ENCODE data around the gene TRPC5OS. TPM values are rescaled to one million over a fixed set of nuclear protein-coding genes. Genes with fewer than 3 reads are reported as not detected.

Gene TRPC5OS
- total RNA-seq, 1 donor from 2014 or later = not detected

GRCh38 chrX:111892375-111892774 is 16.4 kb downstream of the TRPC5OS start:
- DNase-seq (ENCODE audit: low read depth in 2 of 2) = no peak

DNA sequence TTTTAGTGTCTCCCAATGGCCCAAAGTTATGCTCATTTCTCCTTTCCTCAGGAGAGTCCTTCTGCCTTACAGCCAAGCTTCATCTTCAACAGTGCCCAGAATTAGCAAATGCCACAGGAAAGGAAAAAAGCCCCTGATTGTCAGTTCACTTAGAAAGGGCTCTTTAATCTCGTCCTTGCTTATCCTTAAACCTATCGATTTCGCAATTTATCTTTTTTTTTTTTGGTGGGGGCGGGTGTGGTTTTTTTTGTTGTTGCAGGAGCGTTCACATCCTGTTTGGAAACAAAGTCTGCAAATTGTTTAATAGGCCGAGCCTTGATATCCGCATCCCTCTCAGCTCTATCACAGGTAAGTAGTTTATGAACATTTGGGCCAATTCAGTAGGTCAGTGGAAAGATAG is 20.2 kb downstream of the TRPC5OS start:
- no peak for DNase-seq (ENCODE audit: low read depth in 2 of 2)

DNA sequence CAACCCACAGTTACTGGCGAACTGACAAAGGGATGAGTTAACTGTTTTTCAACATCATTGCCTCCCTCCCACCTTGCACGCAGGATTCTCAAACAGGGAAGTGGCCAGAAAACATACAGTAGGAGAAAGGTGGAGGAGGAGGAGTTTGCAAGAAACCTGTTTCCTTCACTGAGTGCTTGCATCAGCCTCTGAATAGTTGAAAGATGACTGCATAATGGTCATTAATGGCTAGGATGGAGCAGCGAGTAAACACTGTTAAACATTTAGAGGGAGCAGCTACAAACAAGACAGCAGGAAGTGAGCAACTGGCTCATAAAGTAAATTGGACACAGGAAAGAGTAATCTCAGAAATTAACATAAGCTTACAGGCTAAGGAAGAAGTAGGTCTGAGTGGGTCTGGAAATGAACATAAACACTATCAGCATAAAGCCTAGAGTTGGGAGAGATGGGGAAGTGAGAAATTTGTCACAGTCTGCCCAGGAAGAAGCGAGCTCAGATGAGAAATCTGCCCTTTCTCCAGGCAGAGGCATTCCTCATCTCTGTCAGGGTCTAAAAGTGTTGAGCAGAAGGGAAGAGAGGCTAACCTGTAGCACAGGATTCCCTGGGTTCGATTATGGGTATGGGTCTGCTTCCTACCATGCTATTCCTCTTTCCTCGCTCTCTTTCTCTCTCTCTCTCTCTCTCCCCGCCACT is 38.6 kb downstream of the TRPC5OS start:
- no peak for DNase-seq (ENCODE audit: low read depth in 2 of 2)

- no peak for DNase-seq (ENCODE audit: low read depth in 2 of 2)
Measured at GRCh38 chrX:111917591-111917990, 41.6 kb downstream of the TRPC5OS start.

DNA sequence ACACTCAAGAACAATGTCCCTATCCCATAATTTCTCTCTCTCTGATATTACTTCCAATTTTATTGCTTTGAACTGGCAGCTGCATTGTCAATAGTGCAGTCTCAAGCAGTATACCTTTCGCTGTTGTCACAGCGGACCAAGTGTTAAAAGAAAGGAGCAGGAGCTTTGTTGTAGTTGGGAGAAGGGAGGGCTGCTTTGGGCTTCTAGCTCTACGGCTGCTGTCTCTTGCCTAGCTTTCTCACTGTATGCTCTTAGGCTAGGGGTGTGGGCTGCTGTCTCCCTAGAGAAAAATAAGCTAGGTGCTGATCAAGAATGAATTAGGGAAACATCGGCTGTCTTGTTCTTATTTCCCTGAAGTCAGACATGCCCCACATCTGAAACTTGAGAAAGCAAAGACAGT is 52.5 kb downstream of the TRPC5OS start:
- no peak for DNase-seq (ENCODE audit: low read depth in 2 of 2)

Other genes with a start within 250 kb of the TRPC5OS start
- gene ALG13, start 195.0 kb upstream of the TRPC5OS start, total RNA-seq = 32.9 and 42.3 TPM in 2 replicates
- not detected in 2 replicates for gene TRPC5, start 206.6 kb downstream of the TRPC5OS start, total RNA-seq
- gene RTL4, start 206.8 kb downstream of the TRPC5OS start, total RNA-seq = not detected in 2 replicates

All from lung microvascular endothelial cell (primary cell).